ENCODE data around the gene FMNL2.

Gene FMNL2

DNA sequence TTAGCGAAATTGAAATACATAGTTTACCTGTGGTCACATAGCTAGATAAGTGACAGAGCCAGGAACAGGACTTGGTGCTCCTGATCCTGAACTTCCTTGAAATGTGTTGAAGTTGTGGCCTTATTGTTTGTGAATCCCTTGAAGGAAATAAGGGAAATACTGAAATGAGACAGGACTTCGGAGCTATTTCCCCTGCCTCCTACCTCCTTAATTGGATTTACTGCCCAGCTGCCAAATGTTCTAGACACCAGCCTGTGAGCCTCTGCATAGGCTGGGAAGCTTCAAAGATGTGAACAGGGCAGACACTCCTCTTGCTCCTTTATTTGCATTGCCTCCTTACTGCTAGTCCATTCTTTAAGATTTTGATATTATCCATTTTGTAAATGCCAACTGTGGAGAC is 247.1 kb downstream of the FMNL2 start:
- no peak overlapping the region for H3K27ac ChIP-seq
- TF ChIP-seq, protein P1, sequence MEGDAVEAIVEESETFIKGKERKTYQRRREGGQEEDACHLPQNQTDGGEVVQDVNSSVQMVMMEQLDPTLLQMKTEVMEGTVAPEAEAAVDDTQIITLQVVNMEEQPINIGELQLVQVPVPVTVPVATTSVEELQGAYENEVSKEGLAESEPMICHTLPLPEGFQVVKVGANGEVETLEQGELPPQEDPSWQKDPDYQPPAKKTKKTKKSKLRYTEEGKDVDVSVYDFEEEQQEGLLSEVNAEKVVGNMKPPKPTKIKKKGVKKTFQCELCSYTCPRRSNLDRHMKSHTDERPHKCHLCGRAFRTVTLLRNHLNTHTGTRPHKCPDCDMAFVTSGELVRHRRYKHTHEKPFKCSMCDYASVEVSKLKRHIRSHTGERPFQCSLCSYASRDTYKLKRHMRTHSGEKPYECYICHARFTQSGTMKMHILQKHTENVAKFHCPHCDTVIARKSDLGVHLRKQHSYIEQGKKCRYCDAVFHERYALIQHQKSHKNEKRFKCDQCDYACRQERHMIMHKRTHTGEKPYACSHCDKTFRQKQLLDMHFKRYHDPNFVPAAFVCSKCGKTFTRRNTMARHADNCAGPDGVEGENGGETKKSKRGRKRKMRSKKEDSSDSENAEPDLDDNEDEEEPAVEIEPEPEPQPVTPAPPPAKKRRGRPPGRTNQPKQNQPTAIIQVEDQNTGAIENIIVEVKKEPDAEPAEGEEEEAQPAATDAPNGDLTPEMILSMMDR (IDR thresholded peaks at IDR 0.05), result no peak
- TF ChIP-seq ZFX (IDR thresholded peaks at IDR 0.05; ENCODE audit: borderline replicate concordance), result no peak

DNA sequence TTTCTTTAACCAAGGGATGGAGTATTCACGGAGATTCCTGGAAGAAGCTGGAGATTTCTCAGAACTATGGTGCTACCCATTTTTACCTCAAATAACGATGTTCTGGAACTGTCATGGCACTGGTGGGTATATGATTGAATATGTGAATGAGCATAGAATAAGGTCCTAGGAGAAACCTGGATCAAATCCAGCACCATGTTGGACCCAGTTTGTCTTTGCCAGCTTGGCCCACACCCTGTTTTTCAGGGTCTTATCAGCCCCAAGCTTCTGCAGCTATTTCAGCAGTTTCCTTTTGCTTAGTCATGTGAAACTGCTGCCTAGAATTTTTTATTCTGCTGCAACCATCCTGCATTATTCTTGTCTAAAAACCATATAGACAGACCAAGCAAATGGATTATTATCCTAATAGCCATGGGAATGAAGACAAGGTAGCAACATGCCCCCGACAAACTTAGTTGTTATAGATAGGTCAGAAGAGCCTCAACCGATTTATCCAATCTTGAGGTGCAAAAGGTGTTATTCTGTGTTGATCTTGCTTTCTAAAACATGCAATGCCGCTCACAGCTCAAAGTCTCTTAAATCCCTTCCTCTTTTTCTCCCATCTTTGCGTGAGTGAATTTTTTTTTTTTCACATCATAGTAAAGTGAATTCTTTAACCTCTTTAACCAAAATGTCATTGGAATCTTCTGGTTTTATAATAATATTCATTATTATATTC is 248.7 kb downstream of the FMNL2 start:
- no peak overlapping the region for H3K27ac ChIP-seq
- no peak for TF ChIP-seq ZFX (IDR thresholded peaks at IDR 0.05; ENCODE audit: borderline replicate concordance)
- TF ChIP-seq, protein P1 (IDR thresholded peaks at IDR 0.05), result no peak

DNA sequence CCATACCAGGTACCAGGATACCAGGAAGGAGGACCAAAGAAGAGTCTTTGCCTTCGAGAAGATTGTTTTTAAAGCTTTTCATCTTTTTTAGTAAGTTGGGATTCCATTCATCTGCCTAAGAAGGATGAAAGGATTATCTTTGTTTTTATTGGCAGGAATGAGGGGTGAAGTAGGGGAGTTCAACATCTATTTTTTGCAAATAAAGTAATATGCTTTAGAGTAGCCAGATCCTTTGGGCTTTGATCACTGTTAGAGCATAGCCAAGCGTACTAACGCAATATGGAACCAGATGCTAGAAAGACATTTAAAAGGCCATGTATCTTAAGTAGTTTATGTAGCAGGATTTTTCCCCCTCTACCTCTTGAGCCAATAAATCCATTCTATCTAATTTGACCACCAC is 249.3 kb downstream of the FMNL2 start:
- H3K27ac ChIP-seq, result no peak overlapping the region

DNA sequence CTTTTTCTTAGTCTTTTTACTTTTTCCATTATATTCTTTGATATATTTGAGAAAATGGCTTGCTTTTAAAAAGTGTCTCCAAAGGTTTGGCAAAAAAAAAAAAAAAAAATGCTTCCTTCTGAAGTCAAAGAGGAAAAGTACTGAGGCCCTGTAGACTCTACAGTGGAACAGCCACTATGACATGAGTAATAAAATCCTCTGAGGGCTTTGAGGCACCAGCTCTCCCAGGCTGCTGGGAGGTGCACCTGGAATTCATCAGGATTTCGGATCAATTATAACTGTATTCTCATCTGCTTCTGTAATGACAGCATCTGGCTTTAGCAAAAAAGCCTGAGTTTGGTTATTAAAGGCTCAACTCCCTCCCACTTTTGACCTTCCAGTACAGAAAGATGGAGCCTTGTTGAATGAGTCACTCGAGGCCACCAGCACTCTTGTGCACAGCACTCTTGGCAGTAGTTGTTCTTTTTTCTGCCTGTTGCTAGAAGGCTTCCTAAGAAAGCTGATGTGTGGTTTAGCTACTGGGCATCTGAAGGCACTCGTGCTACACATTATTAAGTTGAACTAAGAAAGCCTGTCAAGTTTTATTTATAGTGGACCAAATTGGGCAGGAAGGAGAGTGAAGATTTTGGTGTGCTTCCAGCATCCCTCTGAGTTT is 251.0 kb downstream of the FMNL2 start:
- no peak overlapping the region for H3K27ac ChIP-seq
- TF ChIP-seq, protein P1 (IDR thresholded peaks at IDR 0.05), result no peak
- TF ChIP-seq ZFX (IDR thresholded peaks at IDR 0.05; ENCODE audit: borderline replicate concordance), result no peak

More for the DNA sequence above, 249.3 kb downstream of the FMNL2 start:
- TF ChIP-seq ZFX (IDR thresholded peaks at IDR 0.05; ENCODE audit: borderline replicate concordance), result no peak
- TF ChIP-seq, protein P1 (IDR thresholded peaks at IDR 0.05), result no peak

DNA sequence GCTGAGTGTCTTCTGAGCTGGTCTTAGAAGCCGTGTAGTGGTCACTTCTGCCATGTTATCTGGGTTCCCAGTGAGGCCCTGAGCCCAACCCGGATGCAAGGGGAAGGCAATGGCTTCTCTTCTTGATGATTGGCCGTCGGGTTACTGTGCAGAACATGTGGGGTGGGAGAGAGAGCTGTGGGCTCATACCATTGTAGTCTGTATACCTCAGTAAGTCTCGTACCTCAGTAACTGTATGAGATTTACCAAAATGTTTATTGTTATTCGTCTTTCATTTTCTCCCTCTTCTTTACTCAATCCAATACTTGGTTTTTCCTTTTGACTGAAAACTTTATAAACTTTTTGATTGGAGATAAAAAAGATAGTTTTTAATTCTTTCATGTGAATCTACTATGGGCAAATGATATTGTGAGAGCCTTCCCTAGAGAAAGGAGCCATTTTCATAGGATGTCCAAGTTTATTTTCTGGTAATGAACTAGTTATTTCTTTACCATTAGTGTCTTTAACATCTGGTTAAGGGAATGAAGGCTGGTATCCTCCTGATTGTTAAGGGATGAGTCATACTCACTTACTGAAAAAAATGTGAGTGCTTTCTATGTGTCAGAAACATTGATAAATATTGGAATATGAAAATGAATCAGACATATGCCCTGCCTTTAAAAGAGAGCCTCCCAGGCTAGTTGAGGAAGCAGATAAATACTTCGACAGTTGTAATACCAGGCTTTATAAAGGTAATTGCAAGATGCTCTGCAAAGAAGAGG is 252.4 kb downstream of the FMNL2 start:
- H3K27ac ChIP-seq, result no peak overlapping the region
- no peak for TF ChIP-seq ZFX (IDR thresholded peaks at IDR 0.05; ENCODE audit: borderline replicate concordance)
- TF ChIP-seq, protein P1 (IDR thresholded peaks at IDR 0.05), result no peak

DNA sequence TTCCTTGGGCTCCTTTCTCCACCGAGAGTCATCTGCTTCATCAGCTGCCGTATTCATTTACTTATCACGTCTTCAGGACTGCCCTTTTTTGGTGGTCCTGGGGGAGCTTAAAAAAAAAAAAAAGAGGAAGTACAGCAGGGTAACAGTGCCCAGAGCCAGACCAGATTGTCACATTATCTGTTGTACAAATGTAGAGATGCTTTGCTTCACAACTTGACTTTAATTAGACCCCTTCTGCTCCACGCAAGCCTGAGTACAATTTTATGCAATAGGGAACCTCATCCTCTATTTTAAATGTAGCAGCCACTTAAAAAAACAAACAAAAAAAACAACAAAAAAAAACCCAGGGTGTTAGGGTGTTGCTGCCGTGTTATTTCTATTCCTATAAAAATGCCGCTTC is 254.0 kb downstream of the FMNL2 start:
- TF ChIP-seq, protein P1 (IDR thresholded peaks at IDR 0.05), result no peak
- TF ChIP-seq ZFX (IDR thresholded peaks at IDR 0.05; ENCODE audit: borderline replicate concordance), result no peak
- H3K27ac ChIP-seq, result no peak overlapping the region
